ENCODE results near the gene TRPC4AP.

DNA sequence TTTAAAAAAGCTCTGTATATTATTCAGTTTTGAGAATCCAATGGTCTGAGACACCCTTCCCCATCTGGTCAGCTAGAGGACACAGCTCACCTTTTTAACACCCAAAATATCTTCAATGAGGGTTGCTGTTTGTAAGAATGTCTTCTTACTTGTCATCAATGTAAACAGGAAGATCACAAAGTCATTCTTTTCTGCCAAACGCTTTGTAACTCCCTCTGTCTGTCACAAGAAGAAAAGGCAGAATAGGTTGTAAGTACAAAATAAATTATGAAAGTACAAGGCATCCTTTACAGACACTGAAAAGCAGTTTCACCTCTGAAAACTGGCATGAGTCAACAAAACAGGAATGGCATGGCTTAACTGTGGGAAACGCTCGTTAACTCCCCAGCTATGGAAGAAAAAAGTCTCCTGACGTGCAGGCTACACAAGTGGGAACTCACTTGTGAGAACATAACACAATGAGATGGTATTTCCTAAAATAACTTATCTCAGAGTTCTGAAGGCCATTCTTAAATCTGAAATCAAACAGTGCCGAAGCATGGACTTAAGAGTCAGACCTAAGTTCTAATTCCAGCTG lies 42.7 kb downstream of the TRPC4AP start:
- no peak for TF ChIP-seq CTCF (IDR thresholded peaks at IDR 0.05)
- no peak for TF ChIP-seq POLR2A (IDR thresholded peaks at IDR 0.05)
